Measurements from ENCODE around the gene L3MBTL4. TPM values are rescaled to one million over a fixed set of nuclear protein-coding genes. Genes with fewer than 3 reads are reported as not detected.

Gene L3MBTL4
- total RNA-seq, 1 donor from 2014 or later, result 17.5 TPM

DNA sequence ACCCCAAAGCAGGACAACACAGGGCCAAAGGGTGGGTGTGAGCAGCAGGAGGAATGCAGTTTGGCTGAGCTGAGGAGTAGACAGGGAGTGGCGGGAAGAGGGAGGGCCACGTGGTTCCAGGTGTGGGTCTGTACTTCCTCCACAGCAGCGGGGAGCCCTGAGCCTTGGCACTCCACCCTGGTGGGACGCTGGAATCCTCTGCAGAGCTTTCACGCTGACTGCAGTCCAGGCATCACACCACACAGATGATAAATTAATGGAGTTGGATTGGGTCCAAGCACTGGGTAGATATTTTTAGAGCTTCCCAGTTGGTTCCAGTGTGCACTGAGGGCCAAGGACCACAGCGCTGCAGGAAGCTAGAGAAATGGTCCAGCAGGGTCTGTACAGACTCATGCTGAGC, 452.3 kb downstream of the L3MBTL4 start:
- Mint-ChIP-seq H3K27me3 (ENCODE audit: low read depth) (no peaks in the 10 kb centered on the region), H3K27ac (no peak overlapping the region), H3K9me3 (no peaks in the 10 kb centered on the region), H3K36me3 (no peaks in the 10 kb centered on the region), H3K4me1 (peaks cover 11% of the 10 kb centered on the region), H3K4me3 (no peak overlapping the region)
- no peak for DNase-seq (ENCODE audit: low spot score in 2 of 2, unreplicated experiment in 2 of 2)
- TF ChIP-seq, protein P1, sequence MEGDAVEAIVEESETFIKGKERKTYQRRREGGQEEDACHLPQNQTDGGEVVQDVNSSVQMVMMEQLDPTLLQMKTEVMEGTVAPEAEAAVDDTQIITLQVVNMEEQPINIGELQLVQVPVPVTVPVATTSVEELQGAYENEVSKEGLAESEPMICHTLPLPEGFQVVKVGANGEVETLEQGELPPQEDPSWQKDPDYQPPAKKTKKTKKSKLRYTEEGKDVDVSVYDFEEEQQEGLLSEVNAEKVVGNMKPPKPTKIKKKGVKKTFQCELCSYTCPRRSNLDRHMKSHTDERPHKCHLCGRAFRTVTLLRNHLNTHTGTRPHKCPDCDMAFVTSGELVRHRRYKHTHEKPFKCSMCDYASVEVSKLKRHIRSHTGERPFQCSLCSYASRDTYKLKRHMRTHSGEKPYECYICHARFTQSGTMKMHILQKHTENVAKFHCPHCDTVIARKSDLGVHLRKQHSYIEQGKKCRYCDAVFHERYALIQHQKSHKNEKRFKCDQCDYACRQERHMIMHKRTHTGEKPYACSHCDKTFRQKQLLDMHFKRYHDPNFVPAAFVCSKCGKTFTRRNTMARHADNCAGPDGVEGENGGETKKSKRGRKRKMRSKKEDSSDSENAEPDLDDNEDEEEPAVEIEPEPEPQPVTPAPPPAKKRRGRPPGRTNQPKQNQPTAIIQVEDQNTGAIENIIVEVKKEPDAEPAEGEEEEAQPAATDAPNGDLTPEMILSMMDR (IDR thresholded peaks at IDR 0.05; ENCODE audit: unreplicated experiment), result no peak

DNA sequence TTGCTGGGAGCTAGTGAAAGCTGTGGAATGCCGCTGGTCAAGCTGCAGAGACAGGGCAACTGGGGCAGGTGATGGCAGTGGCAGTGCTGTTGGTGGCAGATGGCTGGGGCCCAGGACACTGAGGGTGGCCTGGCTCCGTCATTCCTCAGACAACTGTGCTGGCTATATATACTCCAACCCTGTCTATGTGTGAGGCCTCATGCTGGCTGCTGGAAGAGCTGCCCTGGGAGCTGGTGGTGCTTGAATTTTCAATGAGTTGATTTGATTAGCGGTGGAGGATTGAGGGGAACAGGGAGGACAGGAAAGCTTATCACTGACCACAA, 452.9 kb downstream of the L3MBTL4 start:
- peaks cover 11% of the 10 kb centered on the region for H3K4me1 Mint-ChIP-seq
- no peak overlapping the region for H3K27ac Mint-ChIP-seq
- H3K4me3 Mint-ChIP-seq, result no peak overlapping the region
- no peaks in the 10 kb centered on the region for H3K27me3 Mint-ChIP-seq (ENCODE audit: low read depth)
- no peaks in the 10 kb centered on the region for H3K9me3 Mint-ChIP-seq
- H3K36me3 Mint-ChIP-seq, result no peaks in the 10 kb centered on the region
- no peak for DNase-seq (ENCODE audit: low spot score in 2 of 2, unreplicated experiment in 2 of 2)
- TF ChIP-seq, protein P1 (IDR thresholded peaks at IDR 0.05; ENCODE audit: unreplicated experiment), result no peak

DNA sequence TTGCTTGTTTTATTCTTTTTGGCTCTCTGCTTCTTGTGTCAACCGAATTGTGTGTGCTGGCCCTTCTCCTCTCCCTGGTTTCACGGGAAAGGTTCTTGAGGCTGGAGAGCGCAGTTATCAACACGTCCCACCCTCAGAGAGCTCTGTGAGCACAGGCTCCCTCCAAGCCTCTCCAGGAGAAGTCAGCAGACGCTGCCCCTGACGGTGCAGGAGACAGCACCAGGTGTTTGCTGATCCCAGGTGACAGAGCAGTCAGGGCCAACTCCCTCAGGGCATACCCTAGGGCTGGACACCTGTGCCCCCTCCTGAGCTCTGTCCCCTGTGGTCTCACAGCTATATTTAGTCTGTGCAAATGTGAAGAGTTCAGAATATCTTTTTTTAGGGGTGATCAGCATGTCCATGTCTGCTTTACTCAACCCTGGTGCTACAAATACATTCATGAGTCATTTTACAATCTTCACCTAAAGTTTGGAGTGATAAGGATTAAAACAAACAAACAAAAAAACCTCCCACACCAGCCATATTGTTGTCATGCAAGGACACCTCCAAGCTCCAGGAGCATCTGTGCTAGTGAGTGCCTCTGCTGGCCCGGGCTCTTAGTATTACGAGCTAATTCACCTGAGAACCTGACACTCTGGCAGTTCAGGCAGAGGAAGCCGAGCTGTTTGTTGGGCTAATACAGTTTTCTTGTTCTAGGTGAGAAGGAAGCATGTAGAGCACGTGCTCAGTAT, 453.4 kb downstream of the L3MBTL4 start:
- TF ChIP-seq, protein P1 (IDR thresholded peaks at IDR 0.05; ENCODE audit: unreplicated experiment), result no peak
- H3K36me3 Mint-ChIP-seq, result no peaks in the 10 kb centered on the region
- no peak overlapping the region for H3K4me3 Mint-ChIP-seq
- no peaks in the 10 kb centered on the region for H3K9me3 Mint-ChIP-seq
- no peak overlapping the region for H3K27ac Mint-ChIP-seq
- no peak for DNase-seq (ENCODE audit: low spot score in 2 of 2, unreplicated experiment in 2 of 2)
- H3K4me1 Mint-ChIP-seq, result peaks cover 11% of the 10 kb centered on the region
- no peaks in the 10 kb centered on the region for H3K27me3 Mint-ChIP-seq (ENCODE audit: low read depth)

DNA sequence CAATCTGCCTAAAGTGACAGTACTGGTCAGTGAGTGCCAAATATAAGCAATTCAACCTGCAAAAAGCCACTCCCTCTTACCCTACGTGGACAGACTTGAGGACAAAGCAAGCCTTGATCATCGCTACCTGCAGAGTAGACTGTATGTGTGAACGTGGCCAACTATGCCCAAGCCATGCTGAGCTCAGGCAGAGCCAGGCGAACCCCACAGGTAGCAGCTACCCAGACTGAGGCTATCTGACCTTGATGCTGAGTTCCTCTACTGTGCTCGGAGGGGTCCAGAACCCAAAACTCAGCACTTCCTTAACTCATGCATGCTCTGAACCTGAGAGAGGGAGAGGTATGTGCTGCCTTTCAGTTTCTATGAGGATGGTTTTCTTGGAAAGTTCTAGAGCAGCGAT, 455.9 kb downstream of the L3MBTL4 start:
- no peaks in the 10 kb centered on the region for H3K9me3 Mint-ChIP-seq
- no peak overlapping the region for H3K4me3 Mint-ChIP-seq
- H3K4me1 Mint-ChIP-seq, result peaks cover 11% of the 10 kb centered on the region
- TF ChIP-seq, protein P1 (IDR thresholded peaks at IDR 0.05; ENCODE audit: unreplicated experiment), result no peak
- no peaks in the 10 kb centered on the region for H3K36me3 Mint-ChIP-seq
- H3K27ac Mint-ChIP-seq, result no peak overlapping the region
- no peak for DNase-seq (ENCODE audit: low spot score in 2 of 2, unreplicated experiment in 2 of 2)
- no peaks in the 10 kb centered on the region for H3K27me3 Mint-ChIP-seq (ENCODE audit: low read depth)

DNA sequence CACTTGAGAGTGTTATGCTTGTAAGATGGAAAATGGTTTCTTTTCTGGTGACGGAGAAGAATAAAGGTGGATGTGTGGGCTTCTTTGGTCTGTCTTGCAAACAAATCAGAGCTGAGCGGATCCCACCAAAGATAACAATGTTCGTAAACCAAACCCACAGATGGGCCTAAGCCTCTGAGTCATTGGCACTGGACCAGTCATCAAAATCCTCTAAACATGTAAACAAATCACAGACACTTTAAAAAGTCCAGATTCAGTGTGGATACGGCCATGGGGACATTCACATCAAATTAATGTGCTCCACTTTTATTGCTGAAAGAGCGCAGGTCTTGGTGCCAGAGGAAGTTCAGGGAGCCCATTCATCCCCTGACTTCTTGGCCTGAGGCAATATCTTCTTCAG, 458.9 kb downstream of the L3MBTL4 start:
- Mint-ChIP-seq H3K27me3 (ENCODE audit: low read depth) (no peaks in the 10 kb centered on the region), H3K27ac (no peak overlapping the region), H3K4me3 (no peak overlapping the region), H3K9me3 (no peaks in the 10 kb centered on the region), H3K4me1 (peaks cover 4% of the 10 kb centered on the region), H3K36me3 (no peaks in the 10 kb centered on the region)
- TF ChIP-seq, protein P1 (IDR thresholded peaks at IDR 0.05; ENCODE audit: unreplicated experiment), result no peak
- DNase-seq (ENCODE audit: low spot score in 2 of 2, unreplicated experiment in 2 of 2), result no peak
